Measurements from ENCODE around the gene SMYD5. TPM values are rescaled to one million over a fixed set of nuclear protein-coding genes. Genes with fewer than 3 reads are reported as not detected.
"Not testable (repeated sequence)": the region's sequence is repeated elsewhere in the genome, so short reads cannot be mapped to it uniquely, and the experiment has no call there.

Gene SMYD5
- total RNA-seq, 1 donor from 2014 or later, result 37.8 TPM

DNA sequence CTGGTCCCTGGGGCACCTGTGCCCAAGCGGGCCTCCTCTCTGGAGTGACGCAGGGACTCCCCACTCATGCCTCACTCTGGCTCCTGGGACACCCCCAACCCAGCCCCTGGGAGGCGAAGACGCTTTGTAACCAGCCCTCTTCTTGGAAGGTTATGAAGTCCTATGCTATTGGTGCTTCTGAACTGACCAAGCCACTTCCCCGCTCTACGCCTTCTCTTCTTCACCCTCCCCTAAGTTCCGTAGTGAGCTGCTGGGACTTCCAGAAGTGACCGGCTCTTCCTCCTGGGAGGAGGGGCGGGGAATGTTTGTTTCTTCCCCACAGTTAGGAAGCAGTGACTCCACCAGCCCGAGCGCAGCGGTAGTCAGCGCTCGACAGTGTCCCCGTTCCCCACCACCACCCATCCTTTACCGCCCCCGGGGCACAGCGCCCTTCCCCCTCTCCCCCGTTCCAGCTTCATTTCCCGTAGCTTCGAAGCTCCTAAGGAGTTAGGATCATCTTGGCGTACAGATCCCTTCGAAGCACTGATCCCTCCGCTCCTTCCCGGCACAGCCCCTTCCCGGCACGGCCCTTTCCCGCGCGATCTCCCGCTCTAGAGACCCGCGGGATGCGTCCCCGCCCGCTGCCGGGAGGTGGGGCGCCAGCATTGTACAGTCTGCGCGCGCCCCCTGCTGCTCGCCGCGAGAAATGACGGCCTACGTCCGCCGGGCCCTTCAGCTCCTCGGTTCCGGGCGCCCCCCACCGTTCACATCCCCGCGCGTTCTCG is 37.0 kb upstream of the SMYD5 start:
- peaks cover 15% of the 10 kb centered on the region for H3K4me1 Mint-ChIP-seq
- DNase-seq (peak; percentile 87), ATAC-seq (ENCODE audit: low read depth) (peak; percentile 92)
- H3K27me3 Mint-ChIP-seq, result peaks cover 43% of the 10 kb centered on the region
- intact Hi-C loops (cut with micrococcal nuclease), result loop anchor here (1.0 to 5.0 kb wide), 10 partner anchors 13 to 1255 kb away; partner anchors contain the start of genes RAB11FIP5 and SFXN5
- H3K27ac Mint-ChIP-seq, result peak overlapping the region; percentile 46
- H3K36me3 Mint-ChIP-seq (ENCODE audit: low read depth), result peaks cover 2% of the 10 kb centered on the region
- H3K4me3 Mint-ChIP-seq, result peak overlapping the region; percentile 94
- TF ChIP-seq, protein P1, sequence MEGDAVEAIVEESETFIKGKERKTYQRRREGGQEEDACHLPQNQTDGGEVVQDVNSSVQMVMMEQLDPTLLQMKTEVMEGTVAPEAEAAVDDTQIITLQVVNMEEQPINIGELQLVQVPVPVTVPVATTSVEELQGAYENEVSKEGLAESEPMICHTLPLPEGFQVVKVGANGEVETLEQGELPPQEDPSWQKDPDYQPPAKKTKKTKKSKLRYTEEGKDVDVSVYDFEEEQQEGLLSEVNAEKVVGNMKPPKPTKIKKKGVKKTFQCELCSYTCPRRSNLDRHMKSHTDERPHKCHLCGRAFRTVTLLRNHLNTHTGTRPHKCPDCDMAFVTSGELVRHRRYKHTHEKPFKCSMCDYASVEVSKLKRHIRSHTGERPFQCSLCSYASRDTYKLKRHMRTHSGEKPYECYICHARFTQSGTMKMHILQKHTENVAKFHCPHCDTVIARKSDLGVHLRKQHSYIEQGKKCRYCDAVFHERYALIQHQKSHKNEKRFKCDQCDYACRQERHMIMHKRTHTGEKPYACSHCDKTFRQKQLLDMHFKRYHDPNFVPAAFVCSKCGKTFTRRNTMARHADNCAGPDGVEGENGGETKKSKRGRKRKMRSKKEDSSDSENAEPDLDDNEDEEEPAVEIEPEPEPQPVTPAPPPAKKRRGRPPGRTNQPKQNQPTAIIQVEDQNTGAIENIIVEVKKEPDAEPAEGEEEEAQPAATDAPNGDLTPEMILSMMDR (IDR thresholded peaks at IDR 0.05), result peak; percentile 69
- ChIA-PET POLR2A (interaction anchor here (0.5 to 2.2 kb wide), 13 partner anchors 35 to 1377 kb away, joined by 3 to 14 read pairs (median 5); partner anchors contain the start of genes CCT7, FBXO41, LOXL3 and PRADC1), CTCF (interaction anchor here (0.6 to 2.9 kb wide), 31 partner anchors 11 to 407 kb away, joined by 3 to 67 read pairs (median 5); partner anchors contain the start of genes CCT7, PRADC1, SFXN5 and SMYD5)
- H3K9me3 Mint-ChIP-seq, result no peaks in the 10 kb centered on the region

DNA sequence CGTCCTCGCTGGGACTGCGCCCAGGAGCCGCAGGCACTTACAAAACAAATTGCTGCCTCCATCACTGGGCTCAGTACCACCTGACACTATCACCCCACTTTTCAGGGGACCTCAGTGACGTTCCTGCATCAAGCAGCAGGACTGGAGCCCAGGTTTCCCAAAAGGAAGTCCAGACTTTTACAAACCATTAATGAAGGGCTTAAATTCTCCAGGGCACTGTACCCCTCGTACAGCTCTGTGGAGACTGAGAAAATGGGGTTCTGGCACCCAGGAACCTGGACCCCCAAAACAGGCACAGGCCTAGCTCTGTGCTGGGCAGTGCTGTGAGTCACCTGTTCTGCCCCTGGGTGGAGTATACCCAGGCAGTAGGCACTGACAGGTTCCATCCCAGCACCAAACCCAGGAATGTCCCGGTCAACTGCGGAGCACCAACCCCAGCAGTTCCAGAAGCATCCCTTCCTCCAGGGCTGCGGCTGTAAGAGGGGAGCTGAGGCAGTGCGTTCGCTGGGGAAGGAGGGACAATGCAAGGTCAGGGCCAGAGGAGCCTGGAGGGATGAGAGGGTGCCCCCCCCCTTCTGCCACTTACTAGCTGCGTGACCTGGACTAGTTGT is 36.3 kb upstream of the SMYD5 start:
- ChIA-PET POLR2A (interaction anchor here (0.6 to 2.2 kb wide), 11 partner anchors 34 to 462 kb away, joined by 3 to 14 read pairs (median 5); partner anchors contain the start of genes CCT7, PRADC1, SFXN5 and SMYD5), CTCF (interaction anchor here (0.6 to 2.9 kb wide), 27 partner anchors 11 to 408 kb away, joined by 3 to 67 read pairs (median 6); partner anchors contain the start of genes CCT7, PRADC1, SMYD5 and SPR)
- Mint-ChIP-seq H3K27me3 (peaks cover 42% of the 10 kb centered on the region), H3K36me3 (ENCODE audit: low read depth) (peaks cover 2% of the 10 kb centered on the region), H3K4me3 (peak overlapping the region; percentile 94), H3K4me1 (peaks cover 15% of the 10 kb centered on the region), H3K27ac (no peak overlapping the region), H3K9me3 (no peaks in the 10 kb centered on the region)
- ATAC-seq (ENCODE audit: low read depth), result no peak
- intact Hi-C loops (cut with micrococcal nuclease), result loop anchor here (1.0 to 5.0 kb wide), 10 partner anchors 13 to 1255 kb away; partner anchors contain the start of genes RAB11FIP5 and SFXN5
- TF ChIP-seq, protein P1 (IDR thresholded peaks at IDR 0.05), result no peak
- no peak for DNase-seq

DNA sequence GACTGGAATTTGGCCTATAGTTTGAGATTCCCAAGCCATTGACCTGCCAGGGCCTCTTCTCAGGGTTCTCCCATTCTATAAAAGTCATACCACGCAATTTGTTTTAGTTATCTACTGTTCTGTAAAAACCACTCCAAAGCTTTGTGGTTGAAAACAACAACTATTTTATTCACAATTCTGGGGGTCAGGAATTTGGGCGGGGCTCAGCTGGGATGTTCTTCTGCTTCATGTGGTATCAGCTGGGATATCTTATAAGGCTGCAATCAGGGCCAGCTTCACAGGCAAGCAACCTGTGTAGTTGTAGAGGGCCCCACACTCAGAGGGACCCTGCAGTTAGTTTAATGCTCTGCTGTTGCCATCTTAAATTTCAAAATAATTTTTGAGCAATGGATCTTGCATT is 28.1 kb upstream of the SMYD5 start:
- H3K36me3 Mint-ChIP-seq (ENCODE audit: low read depth), result no peaks in the 10 kb centered on the region
- ATAC-seq (ENCODE audit: low read depth) (no peak), DNase-seq (no peak)
- no peak overlapping the region for H3K4me3 Mint-ChIP-seq
- intact Hi-C loops (cut with micrococcal nuclease), result no loop called here
- peaks cover 2% of the 10 kb centered on the region for H3K9me3 Mint-ChIP-seq
- ChIA-PET POLR2A (no interaction called here), CTCF (no interaction called here)
- H3K4me1 Mint-ChIP-seq, result no peaks in the 10 kb centered on the region
- TF ChIP-seq, protein P1 (IDR thresholded peaks at IDR 0.05), result no peak
- H3K27ac Mint-ChIP-seq, result no peak overlapping the region
- peaks cover 30% of the 10 kb centered on the region for H3K27me3 Mint-ChIP-seq

DNA sequence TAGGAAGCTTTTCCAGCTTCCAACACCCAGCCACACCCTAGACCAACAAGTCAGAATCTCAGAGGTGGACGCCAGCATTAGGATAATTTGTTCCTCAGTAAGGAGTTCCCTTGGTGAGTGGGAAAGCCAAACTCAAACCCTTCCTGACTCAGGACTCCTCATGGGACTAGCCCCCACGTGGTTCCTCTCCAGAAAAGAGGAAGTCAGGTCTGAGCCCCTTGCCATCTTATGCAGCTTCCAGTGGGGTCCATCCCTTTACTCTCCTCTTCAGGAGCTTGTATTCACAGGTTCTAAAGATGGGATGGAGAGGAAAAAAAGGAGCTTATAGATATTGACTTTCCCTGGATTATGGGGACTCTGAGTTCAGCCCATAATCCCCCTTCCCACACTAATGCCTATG is 26.5 kb upstream of the SMYD5 start:
- H3K4me1 Mint-ChIP-seq, result no peaks in the 10 kb centered on the region
- ATAC-seq (ENCODE audit: low read depth), result no peak
- H3K27me3 Mint-ChIP-seq, result peaks cover 28% of the 10 kb centered on the region
- CTCF ChIA-PET, result interaction anchor here (1.3 kb wide), 1 partner anchor 10 kb away, joined by 7 read pairs; no protein-coding TSS in a partner anchor
- intact Hi-C loops (cut with micrococcal nuclease), result no loop called here
- no peak overlapping the region for H3K27ac Mint-ChIP-seq
- DNase-seq, result no peak
- TF ChIP-seq, protein P1 (IDR thresholded peaks at IDR 0.05), result no peak
- peaks cover 2% of the 10 kb centered on the region for H3K9me3 Mint-ChIP-seq
- POLR2A ChIA-PET, result no interaction called here
- no peaks in the 10 kb centered on the region for H3K36me3 Mint-ChIP-seq (ENCODE audit: low read depth)
- H3K4me3 Mint-ChIP-seq, result no peak overlapping the region

DNA sequence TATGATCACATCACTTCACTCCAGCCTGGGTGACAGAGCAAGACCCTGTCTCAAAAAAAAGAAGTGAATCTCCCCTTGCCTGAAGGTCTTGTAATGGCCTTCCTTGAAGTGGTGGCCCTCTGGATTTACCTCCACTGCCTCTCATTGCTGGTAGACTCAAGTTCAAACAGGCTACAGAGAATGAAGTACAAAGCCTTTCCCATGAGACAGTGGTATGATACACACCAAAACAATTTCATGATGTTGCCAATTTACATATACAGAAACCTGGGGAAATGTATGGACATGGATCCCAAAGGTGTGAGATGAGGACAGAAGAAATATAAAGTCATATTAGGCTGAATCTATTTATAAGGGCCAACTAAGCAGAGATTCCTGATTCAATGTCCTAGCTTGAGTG is 16.5 kb upstream of the SMYD5 start:
- H3K36me3 Mint-ChIP-seq (ENCODE audit: low read depth), result no peaks in the 10 kb centered on the region
- DNase-seq (no peak), ATAC-seq (ENCODE audit: low read depth) (no peak)
- intact Hi-C loops (cut with micrococcal nuclease), result no loop called here
- ChIA-PET CTCF (no interaction called here), POLR2A (no interaction called here)
- no peak overlapping the region for H3K4me3 Mint-ChIP-seq
- peaks cover 6% of the 10 kb centered on the region for H3K4me1 Mint-ChIP-seq
- peaks cover 2% of the 10 kb centered on the region for H3K9me3 Mint-ChIP-seq
- H3K27me3 Mint-ChIP-seq, result peaks cover 44% of the 10 kb centered on the region
- H3K27ac Mint-ChIP-seq, result no peak overlapping the region
- TF ChIP-seq, protein P1 (IDR thresholded peaks at IDR 0.05), result no peak

DNA sequence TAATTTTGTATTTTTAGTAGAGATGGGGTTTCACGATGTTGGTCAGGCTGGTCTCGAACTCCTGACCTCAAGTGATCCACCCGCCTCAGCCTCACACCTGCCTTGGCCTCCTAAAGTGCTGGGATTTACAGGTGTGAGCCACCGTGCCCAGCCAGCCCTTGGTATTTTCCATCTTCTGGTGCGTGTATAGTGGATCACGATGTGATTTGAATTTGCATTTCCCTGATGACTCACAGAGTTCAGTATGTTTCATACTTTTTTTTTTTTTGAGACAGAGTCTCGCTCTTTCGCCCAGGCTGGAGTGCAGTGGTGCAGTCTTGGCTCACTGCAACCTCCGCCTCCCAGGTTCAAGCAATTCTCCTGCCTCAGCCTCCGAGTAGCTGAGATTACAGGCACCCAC is 13.8 kb upstream of the SMYD5 start:
- intact Hi-C loops (cut with micrococcal nuclease); H3K4me1 Mint-ChIP-seq; H3K36me3 Mint-ChIP-seq (ENCODE audit: low read depth); H3K27ac Mint-ChIP-seq; CTCF ChIA-PET; H3K9me3 Mint-ChIP-seq; ATAC-seq (ENCODE audit: low read depth); DNase-seq; H3K4me3 Mint-ChIP-seq; POLR2A ChIA-PET: not testable (repeated sequence)
- peaks cover 54% of the 10 kb centered on the region for H3K27me3 Mint-ChIP-seq

Data from activated B cell treated with CpG ODN at 0.5 μM for 24 hours (primary cell).